ENCODE results near the gene LY6G6C. TPM values are rescaled to one million over a fixed set of nuclear protein-coding genes. Genes with fewer than 3 reads are reported as not detected.

The LY6G6C gene
- total RNA-seq, 1 experiment from 2014 or later = 0.80 TPM

GRCh38 chr6:31720196-31720770 lies 1.3 kb downstream of the LY6G6C start:
- no peak for DNase-seq (ENCODE audit: low spot score)
- H3K9me3 ChIP-seq (ENCODE audit: low read depth, low read length, poor library complexity, severe bottlenecking) = no peaks in the 10 kb centered on the region
- intact Hi-C loops (cut with micrococcal nuclease; ENCODE audit: unreplicated experiment) = no loop called here
- ChIA-PET CTCF (no interaction called here), POLR2A (ENCODE audit: low non-redundant PET) (no interaction called here)
- no TSS peak for BruUV-seq (replicated peaks)
- no peak overlapping the region for H3K4me3 ChIP-seq (ENCODE audit: low read depth, low read length, poor library complexity, severe bottlenecking)
- no peaks in the 10 kb centered on the region for H3K36me3 ChIP-seq (ENCODE audit: insufficient read depth, low read length, poor library complexity, severe bottlenecking)
- H3K4me1 ChIP-seq (ENCODE audit: insufficient read depth, low read length, poor library complexity, severe bottlenecking) = no peaks in the 10 kb centered on the region
- no peaks in the 10 kb centered on the region for H3K27me3 ChIP-seq (replicated peaks; ENCODE audit: insufficient read depth, low read depth, low read length, poor library complexity)
- TF ChIP-seq EZH2 (IDR thresholded peaks at IDR 0.05; ENCODE audit: borderline replicate concordance, low read depth, low read length, poor library complexity, severe bottlenecking) = no peak
- no peak for TF ChIP-seq CTCF (conservative IDR thresholded peaks at IDR 0.05; ENCODE audit: low read depth, low read length)
- H3K27ac ChIP-seq (ENCODE audit: low read depth, low read length, poor library complexity, severe bottlenecking) = no peak overlapping the region

- H3K27ac ChIP-seq (ENCODE audit: low read depth, low read length, poor library complexity, severe bottlenecking) = no peak overlapping the region
- H3K9me3 ChIP-seq (ENCODE audit: low read depth, low read length, poor library complexity, severe bottlenecking) = no peaks in the 10 kb centered on the region
- no TSS peak for BruUV-seq (replicated peaks)
- intact Hi-C loops (cut with micrococcal nuclease; ENCODE audit: unreplicated experiment) = no loop called here
- H3K4me1 ChIP-seq (ENCODE audit: insufficient read depth, low read length, poor library complexity, severe bottlenecking) = no peaks in the 10 kb centered on the region
- no peaks in the 10 kb centered on the region for H3K27me3 ChIP-seq (replicated peaks; ENCODE audit: insufficient read depth, low read depth, low read length, poor library complexity)
- H3K4me3 ChIP-seq (ENCODE audit: low read depth, low read length, poor library complexity, severe bottlenecking) = no peak overlapping the region
- H3K36me3 ChIP-seq (ENCODE audit: insufficient read depth, low read length, poor library complexity, severe bottlenecking) = no peaks in the 10 kb centered on the region
- ChIA-PET POLR2A (ENCODE audit: low non-redundant PET) (no interaction called here), CTCF (no interaction called here)
- TF ChIP-seq EZH2 (IDR thresholded peaks at IDR 0.05; ENCODE audit: borderline replicate concordance, low read depth, low read length, poor library complexity, severe bottlenecking) = no peak
- no peak for DNase-seq (ENCODE audit: low spot score)
Observed at GRCh38 chr6:31719001-31719400, 2.5 kb downstream of the LY6G6C start.

- no peak for DNase-seq (ENCODE audit: low spot score)
- ChIA-PET CTCF (no interaction called here), POLR2A (ENCODE audit: low non-redundant PET) (no interaction called here)
- no peaks in the 10 kb centered on the region for H3K27me3 ChIP-seq (replicated peaks; ENCODE audit: insufficient read depth, low read depth, low read length, poor library complexity)
- no peak for TF ChIP-seq CTCF (conservative IDR thresholded peaks at IDR 0.05; ENCODE audit: low read depth, low read length)
- TF ChIP-seq EZH2 (IDR thresholded peaks at IDR 0.05; ENCODE audit: borderline replicate concordance, low read depth, low read length, poor library complexity, severe bottlenecking) = no peak
- no peaks in the 10 kb centered on the region for H3K4me1 ChIP-seq (ENCODE audit: insufficient read depth, low read length, poor library complexity, severe bottlenecking)
- intact Hi-C loops (cut with micrococcal nuclease; ENCODE audit: unreplicated experiment) = no loop called here
- H3K36me3 ChIP-seq (ENCODE audit: insufficient read depth, low read length, poor library complexity, severe bottlenecking) = no peaks in the 10 kb centered on the region
- H3K9me3 ChIP-seq (ENCODE audit: low read depth, low read length, poor library complexity, severe bottlenecking) = no peaks in the 10 kb centered on the region
- no peak overlapping the region for H3K4me3 ChIP-seq (ENCODE audit: low read depth, low read length, poor library complexity, severe bottlenecking)
- BruUV-seq (replicated peaks) = no TSS peak
- no peak overlapping the region for H3K27ac ChIP-seq (ENCODE audit: low read depth, low read length, poor library complexity, severe bottlenecking)
Observed at GRCh38 chr6:31718265-31718664, 3.3 kb downstream of the LY6G6C start.
